Breast epithelium (tissue), 3 donors: ENCODE results near the gene SRGAP2B.
"Not testable (repeated sequence)": the region's sequence is repeated elsewhere in the genome, so short reads cannot be mapped to it uniquely, and the experiment has no call there.

Experiments used
- POLR2A ChIP-seq: fragments of 450-650 bp; IDR thresholded peaks from one replicate; pipeline ENCODE4 v1.6.1; 2016; ENCODE audit warnings: antibody characterized with exemption, mild to moderate bottlenecking, moderate library complexity
- POLR2AphosphoS5 ChIP-seq, 3 donors: sonication (generic); formaldehyde crosslinking; IDR thresholded peaks; one replicate each; pipeline ENCODE4 v1.6.1; 2017; ENCODE audit warnings: antibody characterized with exemption in 3 of 3
- TF ChIP-seq, protein P1 (sequence below), 3 donors: fragments of 450-650 bp; IDR thresholded peaks; one replicate each; pipeline ENCODE4 v1.5.1; 2016 to 2017; ENCODE audit warnings: antibody characterized with exemption in 3 of 3, mild to moderate bottlenecking in 3 of 3, moderate library complexity in 3 of 3

DNA sequence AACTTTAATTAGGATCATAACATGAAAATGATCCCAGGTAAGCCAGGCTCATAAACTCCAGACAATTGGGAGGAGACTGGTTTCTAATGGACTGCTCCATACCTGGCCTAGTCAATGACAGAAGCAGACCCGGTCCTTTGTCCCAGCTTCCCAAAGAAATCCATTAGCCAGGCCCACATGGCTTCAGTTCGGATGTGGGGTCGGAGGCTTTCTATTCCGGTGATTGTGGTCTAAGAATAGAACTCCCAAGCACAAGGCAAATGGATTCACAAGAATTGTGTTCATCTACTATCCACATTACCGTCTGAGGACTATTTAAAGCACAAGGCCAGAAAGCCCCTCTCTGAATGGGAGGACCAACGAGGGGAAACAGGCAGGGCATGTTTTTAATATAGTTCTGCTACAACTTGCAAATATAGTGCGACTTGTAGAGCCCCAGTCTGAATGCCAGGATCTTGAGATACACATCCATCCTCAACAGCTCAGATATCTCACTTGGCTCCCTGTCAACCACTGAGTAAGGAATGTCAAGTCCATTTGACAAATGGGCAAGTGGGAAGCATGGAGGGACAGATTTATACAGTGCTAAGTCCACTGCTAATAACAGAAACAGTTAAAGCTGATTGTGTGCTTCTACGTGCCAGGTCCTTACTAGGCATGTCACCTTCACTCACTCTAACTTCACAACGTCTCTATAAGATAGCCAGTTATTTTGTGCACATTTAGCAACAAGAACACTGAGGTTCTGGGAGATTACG, 42.9 kb downstream of the SRGAP2B start:
- TF ChIP-seq, protein P1, sequence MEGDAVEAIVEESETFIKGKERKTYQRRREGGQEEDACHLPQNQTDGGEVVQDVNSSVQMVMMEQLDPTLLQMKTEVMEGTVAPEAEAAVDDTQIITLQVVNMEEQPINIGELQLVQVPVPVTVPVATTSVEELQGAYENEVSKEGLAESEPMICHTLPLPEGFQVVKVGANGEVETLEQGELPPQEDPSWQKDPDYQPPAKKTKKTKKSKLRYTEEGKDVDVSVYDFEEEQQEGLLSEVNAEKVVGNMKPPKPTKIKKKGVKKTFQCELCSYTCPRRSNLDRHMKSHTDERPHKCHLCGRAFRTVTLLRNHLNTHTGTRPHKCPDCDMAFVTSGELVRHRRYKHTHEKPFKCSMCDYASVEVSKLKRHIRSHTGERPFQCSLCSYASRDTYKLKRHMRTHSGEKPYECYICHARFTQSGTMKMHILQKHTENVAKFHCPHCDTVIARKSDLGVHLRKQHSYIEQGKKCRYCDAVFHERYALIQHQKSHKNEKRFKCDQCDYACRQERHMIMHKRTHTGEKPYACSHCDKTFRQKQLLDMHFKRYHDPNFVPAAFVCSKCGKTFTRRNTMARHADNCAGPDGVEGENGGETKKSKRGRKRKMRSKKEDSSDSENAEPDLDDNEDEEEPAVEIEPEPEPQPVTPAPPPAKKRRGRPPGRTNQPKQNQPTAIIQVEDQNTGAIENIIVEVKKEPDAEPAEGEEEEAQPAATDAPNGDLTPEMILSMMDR (IDR thresholded peaks at IDR 0.05), result not testable (repeated sequence)
- not testable (repeated sequence) for TF ChIP-seq POLR2A; POLR2AphosphoS5 (IDR thresholded peaks at IDR 0.05)
